Body of pancreas (tissue), 4 donors: ENCODE measurements around the gene PDLIM1.

Source experiments
- POLR2A ChIP-seq, 3 donors: fragments of 450-650 bp; IDR thresholded peaks; one replicate each; pipeline ENCODE4 v1.6.1; 2016; ENCODE audit warnings: antibody characterized with exemption in 3 of 3, mild to moderate bottlenecking in 2 of 3
- TF ChIP-seq, protein P1 (sequence below), 7 experiments: fragments of 450-650 bp in 4 of 7; fragments of 200-600 bp in 3 of 7; sonication (generic) in 3 of 7; IDR thresholded peaks; one replicate each; pipeline ENCODE4 v1.5.1; 2016 to 2019; ENCODE audit warnings: antibody characterized with exemption in 7 of 7

GRCh38 chr10:95214369-95214768 is 76.4 kb downstream of the PDLIM1 start:
- TF ChIP-seq, protein P1, sequence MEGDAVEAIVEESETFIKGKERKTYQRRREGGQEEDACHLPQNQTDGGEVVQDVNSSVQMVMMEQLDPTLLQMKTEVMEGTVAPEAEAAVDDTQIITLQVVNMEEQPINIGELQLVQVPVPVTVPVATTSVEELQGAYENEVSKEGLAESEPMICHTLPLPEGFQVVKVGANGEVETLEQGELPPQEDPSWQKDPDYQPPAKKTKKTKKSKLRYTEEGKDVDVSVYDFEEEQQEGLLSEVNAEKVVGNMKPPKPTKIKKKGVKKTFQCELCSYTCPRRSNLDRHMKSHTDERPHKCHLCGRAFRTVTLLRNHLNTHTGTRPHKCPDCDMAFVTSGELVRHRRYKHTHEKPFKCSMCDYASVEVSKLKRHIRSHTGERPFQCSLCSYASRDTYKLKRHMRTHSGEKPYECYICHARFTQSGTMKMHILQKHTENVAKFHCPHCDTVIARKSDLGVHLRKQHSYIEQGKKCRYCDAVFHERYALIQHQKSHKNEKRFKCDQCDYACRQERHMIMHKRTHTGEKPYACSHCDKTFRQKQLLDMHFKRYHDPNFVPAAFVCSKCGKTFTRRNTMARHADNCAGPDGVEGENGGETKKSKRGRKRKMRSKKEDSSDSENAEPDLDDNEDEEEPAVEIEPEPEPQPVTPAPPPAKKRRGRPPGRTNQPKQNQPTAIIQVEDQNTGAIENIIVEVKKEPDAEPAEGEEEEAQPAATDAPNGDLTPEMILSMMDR (IDR thresholded peaks at IDR 0.05), result no peak
- no peak for TF ChIP-seq POLR2A (IDR thresholded peaks at IDR 0.05)
